HG02970 (cell line): ENCODE data around the gene CPAMD8.
"Not testable (repeated sequence)": the region's sequence is repeated elsewhere in the genome, so short reads cannot be mapped to it uniquely, and the experiment has no call there.

ENCODE experiments used
- ATAC-seq: cut with Tn5 transposase; IDR thresholded peaks from one replicate; pipeline ENCODE4 v1.9.1; 2021; ENCODE audit warnings: mild to moderate bottlenecking, moderate library complexity, moderate number of reproducible peaks; ENCODE audit not compliant: unreplicated experiment, low FRiP score

CPAMD8 gene

GRCh38 chr19:17004386-17004785 is 22.2 kb downstream of the CPAMD8 start:
- ATAC-seq = no peak

GRCh38 chr19:17002455-17002854 is 24.2 kb downstream of the CPAMD8 start:
- no peak for ATAC-seq

- no peak for ATAC-seq
Measured at GRCh38 chr19:17001603-17002183, 24.9 kb downstream of the CPAMD8 start.

- no peak for ATAC-seq
Measured at GRCh38 chr19:16998635-16999194, 27.9 kb downstream of the CPAMD8 start.

- not testable (repeated sequence) for ATAC-seq
Measured at GRCh38 chr19:16996838-16997490, 29.6 kb downstream of the CPAMD8 start.

GRCh38 chr19:16988661-16989060 is 37.9 kb downstream of the CPAMD8 start:
- ATAC-seq = no peak

GRCh38 chr19:16985403-16985802 is 41.2 kb downstream of the CPAMD8 start:
- ATAC-seq = no peak

GRCh38 chr19:16982586-16982985 is 44.0 kb downstream of the CPAMD8 start:
- not testable (repeated sequence) for ATAC-seq

- ATAC-seq = no peak
Measured at GRCh38 chr19:16978839-16979802, 47.5 kb downstream of the CPAMD8 start.

- ATAC-seq = no peak
Measured at GRCh38 chr19:16978156-16978555, 48.5 kb downstream of the CPAMD8 start.

GRCh38 chr19:16977306-16977705 is 49.3 kb downstream of the CPAMD8 start:
- no peak for ATAC-seq

- ATAC-seq = no peak
Measured at GRCh38 chr19:16976446-16976845, 50.2 kb downstream of the CPAMD8 start.

GRCh38 chr19:16970821-16971220 is 55.8 kb downstream of the CPAMD8 start:
- ATAC-seq = no peak

- no peak for ATAC-seq
Measured at GRCh38 chr19:16969135-16969534, 57.5 kb downstream of the CPAMD8 start.

- not testable (repeated sequence) for ATAC-seq
Measured at GRCh38 chr19:16960996-16961822, 65.4 kb downstream of the CPAMD8 start.

- not testable (repeated sequence) for ATAC-seq
Measured at GRCh38 chr19:16958277-16958676, 68.3 kb downstream of the CPAMD8 start.

- ATAC-seq = no peak
Measured at GRCh38 chr19:16957855-16958254, 68.8 kb downstream of the CPAMD8 start.

- ATAC-seq = no peak
Measured at GRCh38 chr19:16957151-16957701, 69.4 kb downstream of the CPAMD8 start.

GRCh38 chr19:16955161-16955560 is 71.4 kb downstream of the CPAMD8 start:
- no peak for ATAC-seq

GRCh38 chr19:16952046-16952445 is 74.6 kb downstream of the CPAMD8 start:
- no peak for ATAC-seq
